ENCODE measurements around the gene DSPP.

DSPP gene

DNA sequence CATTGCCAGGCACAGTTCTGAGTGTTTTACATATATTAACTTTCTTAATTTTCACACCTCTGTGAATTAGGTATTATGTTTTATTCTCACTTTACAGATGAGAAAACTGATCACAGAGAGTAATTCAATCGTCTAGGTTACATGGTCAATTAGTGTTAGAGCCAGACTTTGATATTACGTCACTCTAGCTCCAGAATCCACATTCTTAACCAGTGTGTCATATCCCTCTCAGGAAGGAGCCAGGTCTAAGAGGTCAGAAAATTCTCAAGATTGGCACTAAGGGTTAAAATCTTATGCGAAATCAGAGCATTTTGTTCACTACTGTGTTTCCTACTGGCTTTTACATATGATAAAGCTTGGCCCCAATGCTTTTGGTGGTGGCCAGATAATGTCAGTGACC, 49.2 kb downstream of the DSPP start:
- Mint-ChIP-seq H3K27ac (no peak overlapping the region), H3K4me1 (no peaks in the 10 kb centered on the region), H3K27me3 (peaks cover 4% of the 10 kb centered on the region), H3K9me3 (no peaks in the 10 kb centered on the region), H3K36me3 (no peaks in the 10 kb centered on the region), H3K4me3 (no peak overlapping the region)
- DNase-seq, result no peak
- CTCF ChIA-PET, result interaction anchor here (0.5 kb wide), 1 partner anchor 129 kb away, joined by 3 read pairs; no protein-coding TSS in a partner anchor

DNA sequence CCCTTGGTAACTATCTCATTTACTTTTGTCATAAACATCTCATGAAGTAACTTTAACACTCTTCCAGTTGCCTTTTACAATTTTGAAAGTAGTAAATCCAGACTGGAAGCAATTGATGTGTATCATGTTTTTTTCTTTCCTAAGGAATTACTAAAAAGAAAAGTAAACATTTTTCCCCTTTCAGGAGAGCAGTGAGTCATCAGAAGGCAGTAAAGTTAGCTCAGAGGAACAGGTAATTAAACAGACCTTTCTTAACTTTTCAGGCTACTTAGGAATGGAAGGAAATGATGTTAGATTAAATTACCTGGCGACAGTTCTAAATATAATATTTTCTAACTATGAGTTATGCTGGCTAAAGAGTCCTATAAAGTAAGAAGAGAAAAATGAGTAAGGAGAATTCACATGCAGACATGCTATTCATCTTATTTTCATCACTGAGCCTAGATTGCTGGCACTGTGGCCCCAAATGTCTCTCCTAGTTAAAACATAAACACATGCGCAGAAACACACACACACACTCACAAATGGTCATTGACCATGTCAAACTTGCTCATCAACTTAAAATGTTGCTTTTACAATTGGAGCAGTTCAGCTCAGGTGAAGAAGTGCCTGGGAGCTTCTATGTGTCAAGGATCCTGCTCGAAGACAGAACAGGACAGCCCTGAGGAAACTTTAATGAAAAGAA, 51.1 kb downstream of the DSPP start:
- H3K9me3 Mint-ChIP-seq, result no peaks in the 10 kb centered on the region
- no peak for DNase-seq
- CTCF ChIA-PET, result no interaction called here
- no peaks in the 10 kb centered on the region for H3K36me3 Mint-ChIP-seq
- H3K27me3 Mint-ChIP-seq, result peaks cover 4% of the 10 kb centered on the region
- no peak overlapping the region for H3K27ac Mint-ChIP-seq
- H3K4me1 Mint-ChIP-seq, result no peaks in the 10 kb centered on the region
- no peak overlapping the region for H3K4me3 Mint-ChIP-seq

DNA sequence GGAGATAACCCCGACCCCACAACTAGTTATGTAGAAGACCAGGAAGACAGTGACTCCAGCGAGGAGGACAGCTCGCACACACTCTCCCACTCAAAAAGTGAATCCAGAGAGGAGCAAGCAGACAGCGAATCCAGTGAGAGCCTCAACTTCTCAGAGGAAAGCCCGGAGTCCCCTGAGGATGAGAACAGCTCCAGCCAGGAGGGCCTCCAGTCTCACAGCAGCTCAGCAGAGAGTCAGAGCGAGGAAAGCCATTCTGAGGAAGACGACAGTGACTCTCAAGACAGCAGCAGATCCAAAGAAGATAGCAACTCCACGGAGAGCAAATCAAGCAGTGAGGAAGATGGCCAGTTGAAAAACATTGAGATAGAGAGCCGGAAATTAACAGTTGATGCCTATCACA, 54.5 kb downstream of the DSPP start:
- Mint-ChIP-seq H3K27ac (no peak overlapping the region), H3K9me3 (no peaks in the 10 kb centered on the region), H3K4me3 (no peak overlapping the region), H3K36me3 (no peaks in the 10 kb centered on the region), H3K27me3 (peaks cover 3% of the 10 kb centered on the region), H3K4me1 (no peaks in the 10 kb centered on the region)
- CTCF ChIA-PET, result interaction anchor here (1.2 kb wide), 1 partner anchor 14 kb away, joined by 4 read pairs; no protein-coding TSS in a partner anchor
- DNase-seq, result no peak

All from activated naive CD4-positive, alpha-beta T cell treated with anti-CD3 and anti-CD28 coated beads, Interleukin-2, amount 10 ng/mL, durations not matched to agents 7 days and 5 days (primary cell).